GM10248 (cell line): Measurements from ENCODE around the gene ALDH1L1.

Experiments used
- CTCF ChIA-PET: fragments of 300-600 bp; sonication (Branson Sonifier 250); formaldehyde crosslinking; extraction: SDS; loops from one replicate; lab custom pipeline; 2021; ENCODE audit warnings: antibody characterized with exemption; lab: Yijun Ruan, JAX
- POLR2A ChIA-PET: fragments of 350-650 bp; sonication (Branson Sonifier 250); formaldehyde crosslinking; extraction: SDS; loops from one replicate; lab custom pipeline; 2020; ENCODE audit warnings: antibody characterized with exemption; lab: Yijun Ruan, JAX
- DNase-seq: peaks from one replicate; pipeline ENCODE4 v3.0.0; 2012; ENCODE audit errors: extremely low spot score
- CTCF ChIP-seq: IDR thresholded peaks from 2 replicates; pipeline ENCODE4 v1.5.1; 2012; ENCODE audit warnings: mild to moderate bottlenecking, low read depth; ENCODE audit errors: extremely low read depth, missing control alignments, control extremely low read depth

ALDH1L1 gene

DNA sequence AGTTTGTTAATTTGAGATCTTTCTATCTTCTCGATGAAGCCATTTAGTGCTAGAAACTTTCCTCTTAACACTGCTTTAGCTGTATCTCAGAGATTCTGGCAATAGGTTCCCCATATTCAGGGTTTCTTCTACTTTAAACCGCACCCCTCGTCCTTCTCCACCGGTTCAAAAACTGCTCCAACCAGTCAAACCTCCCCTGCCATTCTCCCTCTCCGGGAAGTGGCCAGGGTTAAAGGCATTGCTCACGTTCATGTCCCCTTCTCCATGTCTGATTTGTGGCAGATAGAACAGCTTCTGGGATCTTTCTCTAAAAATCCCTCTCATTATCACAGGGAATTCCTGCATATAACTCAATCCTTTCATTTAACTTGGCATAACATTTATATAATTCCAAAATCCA is 14.4 kb downstream of the ALDH1L1 start:
- TF ChIP-seq CTCF: no peak
- POLR2A ChIA-PET: no interaction called here
- CTCF ChIA-PET: interaction anchor here (1.5 kb wide), 1 partner anchor 31 kb away, joined by 3 read pairs; no protein-coding TSS in a partner anchor
- no peak for DNase-seq

GRCh38 chr3:126161309-126161708 is 19.1 kb downstream of the ALDH1L1 start:
- CTCF ChIA-PET: interaction anchor here (1.5 kb wide), 1 partner anchor 36 kb away, joined by 4 read pairs; no protein-coding TSS in a partner anchor
- no peak for DNase-seq
- POLR2A ChIA-PET: no interaction called here
- TF ChIP-seq CTCF: no peak

DNA sequence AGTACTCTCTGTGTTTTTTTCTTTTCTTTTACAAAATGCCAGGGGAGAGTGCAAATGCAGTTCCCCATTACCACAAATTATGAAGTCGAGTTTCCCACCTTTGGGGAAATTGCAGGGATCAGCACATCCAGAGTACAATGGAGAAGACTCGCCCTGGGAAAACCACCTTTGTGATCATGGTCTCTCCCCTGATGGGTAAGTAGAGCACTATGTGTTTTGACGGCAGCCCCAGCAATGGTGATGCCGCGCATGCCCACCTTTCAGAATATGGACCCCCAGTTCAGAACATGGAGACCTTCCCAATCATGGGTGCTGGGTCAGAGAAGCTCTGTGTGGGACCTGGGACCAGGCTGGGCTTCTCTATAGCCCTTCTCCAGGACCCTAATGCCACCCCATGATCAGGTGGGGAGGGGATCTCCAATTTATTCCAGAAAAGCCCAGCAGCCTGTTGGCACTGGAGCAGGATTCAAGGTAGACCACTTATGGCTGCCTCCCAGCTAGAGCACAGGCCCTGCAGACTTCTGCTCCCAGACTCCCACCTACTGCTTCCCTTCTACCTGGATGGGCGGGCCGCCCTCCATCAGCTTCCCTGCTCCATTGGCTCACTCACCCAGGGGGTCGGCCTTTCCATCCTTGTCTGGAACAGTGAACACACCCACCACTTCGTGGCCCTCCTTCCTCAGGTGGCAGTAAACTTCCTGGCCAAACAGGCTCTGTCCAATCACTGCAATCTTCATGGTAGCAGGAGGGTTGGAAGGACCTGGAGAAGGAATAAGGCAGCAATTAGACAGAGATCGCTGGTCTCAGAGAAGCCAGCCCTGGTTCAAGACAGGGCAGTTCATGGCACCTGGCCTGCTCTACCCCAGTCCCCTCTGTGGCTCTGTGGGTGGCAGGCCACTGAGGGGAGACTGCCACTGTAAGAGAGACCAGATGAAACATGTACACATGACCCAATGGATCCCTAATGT is 19.9 kb downstream of the ALDH1L1 start:
- ChIA-PET POLR2A (no interaction called here), CTCF (no interaction called here)
- DNase-seq: no peak
- TF ChIP-seq CTCF: no peak

DNA sequence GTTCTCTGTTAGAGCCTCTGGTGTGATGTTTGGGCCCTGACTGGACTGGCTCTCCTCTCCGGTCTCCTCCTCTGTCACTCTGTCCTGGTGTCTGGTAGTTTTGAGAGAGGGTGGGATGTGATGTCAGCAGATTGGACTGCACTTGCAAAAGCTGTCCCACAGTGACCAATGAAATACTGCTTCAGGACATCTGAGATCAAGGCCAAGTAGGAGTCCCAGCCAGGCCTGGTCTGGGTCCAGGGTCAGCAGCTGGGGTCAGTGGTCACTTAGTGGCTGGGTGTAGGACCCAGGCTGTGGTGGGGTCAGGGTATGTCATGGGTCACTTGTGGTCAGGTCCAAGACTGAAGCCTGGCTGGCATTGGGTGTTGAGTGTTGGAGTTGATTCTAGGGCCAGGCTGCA is 20.9 kb downstream of the ALDH1L1 start:
- no peak for DNase-seq
- CTCF ChIA-PET: no interaction called here
- no peak for TF ChIP-seq CTCF
- POLR2A ChIA-PET: no interaction called here

- DNase-seq: no peak
- TF ChIP-seq CTCF: no peak
- CTCF ChIA-PET: no interaction called here
- POLR2A ChIA-PET: no interaction called here
Observed at GRCh38 chr3:126158912-126159454, 21.4 kb downstream of the ALDH1L1 start.

GRCh38 chr3:126158016-126158911 is 22.1 kb downstream of the ALDH1L1 start:
- CTCF ChIA-PET: interaction anchor here (1.0 kb wide), 1 partner anchor 19 kb away, joined by 3 read pairs; no protein-coding TSS in a partner anchor
- no peak for TF ChIP-seq CTCF

More at GRCh38 chr3:126158016-126158911, 22.1 kb downstream of the ALDH1L1 start:
- POLR2A ChIA-PET: no interaction called here
- peak; percentile 5 for DNase-seq
